HCT116 (cell line): ENCODE data around the gene RAB11A. TPM values are rescaled to one million over a fixed set of nuclear protein-coding genes. Genes with fewer than 3 reads are reported as not detected.

ENCODE experiments used
- ATAC-seq: fragments of 200-7000 bp; cut with Tn5 transposase; 2 replicates; pipeline ENCODE4 v1.9.1; 2020; ENCODE audit warnings: mild to moderate bottlenecking, moderate library complexity
- BruUV-seq: library from RNA; stranded (reverse); fragments of 400-500 nt; replicated peaks from 2 replicates; lab custom pipeline; 2021; lab: Mats Ljungman, UMichigan
- CTCF ChIA-PET: fragments of 300-600 bp; sonication (Branson Sonifier 250); formaldehyde crosslinking; loops from one replicate; lab custom pipeline; 2021; ENCODE audit warnings: antibody characterized with exemption; lab: Charles Lee
- POLR2A ChIA-PET: fragments of 300-600, 350-600 bp; sonication (Branson Sonifier 250); formaldehyde crosslinking; loops from one replicate; lab custom pipeline; 2021; ENCODE audit warnings: antibody characterized with exemption; lab: Charles Lee
- RAD21 ChIA-PET, 2 experiments: fragments of 300-600 bp; sonication (Branson Sonifier 250); formaldehyde crosslinking; loops; one replicate each; lab custom pipeline; 2023; ENCODE audit warnings: low total read pairs in 2 of 2; ENCODE audit not compliant: uncharacterized antibody in 2 of 2, unreplicated experiment in 2 of 2, low non-redundant PET in 1 of 2; lab: Charles Lee
- DNase-seq: peaks from one replicate; pipeline ENCODE4 v3.0.0-alpha.2; 2010; ENCODE audit warnings: low read depth, low spot score
- H2AFZ ChIP-seq: fragments of 200-600 bp; shearing (Covaris generic), sonication (generic); 2 replicates; pipeline ENCODE4 v1.6.1; 2017; ENCODE audit warnings: low read depth, mixed run types, mixed read lengths, antibody characterized with exemption, low read length; ENCODE audit not compliant: poor library complexity, severe bottlenecking
- H3K27ac ChIP-seq: 2 replicates; pipeline ENCODE4 v1.5.1; 2012; ENCODE audit warnings: low read depth, low read length
- H3K27me3 ChIP-seq: fragments of 200-600 bp; sonication (generic); 2 replicates; pipeline ENCODE4 v1.6.1; 2016; ENCODE audit warnings: mixed run types, low read length, mixed read lengths; ENCODE audit not compliant: insufficient read depth
- H3K36me3 ChIP-seq, 2 experiments: fragments of 200-500 bp in 1 of 2; fragments of 200-600 bp in 1 of 2; sonication (Bioruptor generic) in 1 of 2; sonication (generic) in 1 of 2; 2 replicates each; pipeline versions ENCODE4 v1.5.1 to v1.6.1; 2014 to 2016; ENCODE audit warnings: low read length in 2 of 2, inconsistent platforms in 1 of 2, mixed read lengths in 1 of 2, mixed run types in 1 of 2; ENCODE audit not compliant: insufficient read depth in 2 of 2, control insufficient read depth in 1 of 2
- H3K4me1 ChIP-seq, 2 experiments: fragments of 200-600 bp in 1 of 2; sonication (generic) in 1 of 2; 2 replicates each; pipeline versions ENCODE4 v1.5.1 to v1.6.1; 2012 to 2017; ENCODE audit warnings: low read length in 2 of 2, inconsistent platforms in 1 of 2, mild to moderate bottlenecking in 1 of 2, mixed read lengths in 1 of 2, mixed run types in 1 of 2, moderate library complexity in 1 of 2; ENCODE audit not compliant: insufficient read depth in 2 of 2, control insufficient read depth in 1 of 2
- H3K4me2 ChIP-seq: fragments of 200-600 bp; sonication (generic); 2 replicates; pipeline ENCODE4 v1.6.1; 2017; ENCODE audit warnings: mixed run types, low read length, mixed read lengths
- H3K4me3 ChIP-seq, 2 experiments: fragments of 200-600 bp in 1 of 2; sonication (generic) in 1 of 2; replicated peaks in 1 of 2; 2 replicates each; pipeline ENCODE4 v1.5.1; 2011 to 2016; ENCODE audit warnings: low read length in 2 of 2, control low read depth in 1 of 2, low read depth in 1 of 2, mild to moderate bottlenecking in 1 of 2, mixed read lengths in 1 of 2, mixed run types in 1 of 2
- H3K79me2 ChIP-seq: fragments of 200-600 bp; sonication (generic); 2 replicates; pipeline ENCODE4 v1.6.1; 2017; ENCODE audit warnings: mild to moderate bottlenecking, mixed run types, low read length, moderate library complexity, mixed read lengths; ENCODE audit not compliant: insufficient read depth
- H3K9ac ChIP-seq: fragments of 200-600 bp; sonication (generic); 2 replicates; pipeline ENCODE4 v1.6.1; 2016; ENCODE audit warnings: low read length, mixed read lengths
- H3K9me2 ChIP-seq: fragments of 200-600 bp; sonication (generic), shearing (Covaris generic); 2 replicates; pipeline ENCODE4 v1.6.1; 2017; ENCODE audit warnings: mixed run types, mild to moderate bottlenecking, moderate library complexity; ENCODE audit not compliant: insufficient read depth
- H3K9me3 ChIP-seq, 2 experiments: fragments of 200-500 bp in 1 of 2; fragments of 200-600 bp in 1 of 2; sonication (Bioruptor generic) in 1 of 2; sonication (generic) in 1 of 2; 2 replicates each; pipeline ENCODE4 v1.6.1; 2014 to 2017; ENCODE audit warnings: low read length in 2 of 2, mixed read lengths in 2 of 2, inconsistent platforms in 1 of 2, low read depth in 1 of 2, mild to moderate bottlenecking in 1 of 2, mixed run types in 1 of 2, moderate library complexity in 1 of 2; ENCODE audit not compliant: control insufficient read depth in 1 of 2, insufficient read depth in 1 of 2
- H4K20me1 ChIP-seq: fragments of 200-600 bp; sonication (generic), shearing (Covaris generic); 2 replicates; pipeline ENCODE4 v1.6.1; 2017; ENCODE audit warnings: mixed run types, mild to moderate bottlenecking, moderate library complexity; ENCODE audit not compliant: insufficient read depth
- CBX3 ChIP-seq: IDR thresholded peaks from 2 replicates; pipeline ENCODE4 v1.6.1; 2012; ENCODE audit warnings: low read depth
- CEBPB ChIP-seq: IDR thresholded peaks from 2 replicates; pipeline ENCODE4 v1.6.1; 2012; ENCODE audit warnings: low read depth
- EZH2 ChIP-seq: fragments of 200-600 bp; sonication (generic); IDR thresholded peaks from 2 replicates; pipeline ENCODE4 v1.6.1; 2017; ENCODE audit warnings: antibody characterized with exemption, mixed run types
- EZH2phosphoT487 ChIP-seq: fragments of 200-600 bp; IDR thresholded peaks from 2 replicates; pipeline ENCODE4 v1.6.1; 2018; ENCODE audit warnings: antibody characterized with exemption, borderline replicate concordance
- POLR2A ChIP-seq: IDR thresholded peaks from 2 replicates; pipeline ENCODE4 v1.7.0; 2011; ENCODE audit warnings: borderline replicate concordance; ENCODE audit not compliant: insufficient read depth, insufficient read length; ENCODE audit errors: extremely low read depth
- POLR2AphosphoS5 ChIP-seq: IDR thresholded peaks from 2 replicates; pipeline ENCODE4 v1.6.1; 2011; ENCODE audit warnings: mild to moderate bottlenecking, low read depth, low read length, moderate library complexity
- RAD21 ChIP-seq: IDR thresholded peaks from 2 replicates; pipeline ENCODE4 v1.6.1; 2012; ENCODE audit warnings: low read depth, mild to moderate bottlenecking
- SIN3A ChIP-seq: IDR thresholded peaks from 2 replicates; pipeline ENCODE4 v1.6.1; 2012; ENCODE audit warnings: low read depth
- SP1 ChIP-seq: IDR thresholded peaks from 2 replicates; pipeline ENCODE4 v1.6.1; 2012; ENCODE audit warnings: low read depth
- SRF ChIP-seq: IDR thresholded peaks from 2 replicates; pipeline ENCODE4 v1.6.1; 2012; ENCODE audit warnings: low read depth
- YY1 ChIP-seq: IDR thresholded peaks from 2 replicates; pipeline ENCODE4 v1.6.1; 2011; ENCODE audit warnings: low read length, low read depth, moderate library complexity, mild to moderate bottlenecking; ENCODE audit not compliant: insufficient replicate concordance; ENCODE audit errors: extremely low read depth
- intact Hi-C: fragments of 100-400 bp; cut with micrococcal nuclease; formaldehyde crosslinking; loops from 2 replicates; pipeline ENCODE4 v1.10.0; 2022
- total RNA-seq: library from RNA; stranded (reverse); gene quantifications from one replicate; pipeline ENCODE4 v1.2.1, GENCODE V29; 2021; ENCODE audit not compliant: unreplicated experiment
- TF ChIP-seq, protein P1 (sequence below): IDR thresholded peaks from 2 replicates; pipeline ENCODE4 v1.6.1; 2012
- TF ChIP-seq, protein P2 (sequence below), 3 experiments: fragments of 200-600 bp in 1 of 3; sonication (generic) in 1 of 3; IDR thresholded peaks in 2 of 3; conservative IDR thresholded peaks in 1 of 3; 2 replicates each; pipeline ENCODE4 v1.5.1; 2012 to 2017; ENCODE audit warnings: low read depth in 2 of 3, low read length in 2 of 3, antibody characterized with exemption in 1 of 3, borderline replicate concordance in 1 of 3, control low read depth in 1 of 3, mild to moderate bottlenecking in 1 of 3, mixed read lengths in 1 of 3, mixed run types in 1 of 3, moderate library complexity in 1 of 3; ENCODE audit not compliant: insufficient read depth in 1 of 3

Gene RAB11A
- total RNA-seq, 1 experiment from 2014 or later, result 234 TPM

DNA sequence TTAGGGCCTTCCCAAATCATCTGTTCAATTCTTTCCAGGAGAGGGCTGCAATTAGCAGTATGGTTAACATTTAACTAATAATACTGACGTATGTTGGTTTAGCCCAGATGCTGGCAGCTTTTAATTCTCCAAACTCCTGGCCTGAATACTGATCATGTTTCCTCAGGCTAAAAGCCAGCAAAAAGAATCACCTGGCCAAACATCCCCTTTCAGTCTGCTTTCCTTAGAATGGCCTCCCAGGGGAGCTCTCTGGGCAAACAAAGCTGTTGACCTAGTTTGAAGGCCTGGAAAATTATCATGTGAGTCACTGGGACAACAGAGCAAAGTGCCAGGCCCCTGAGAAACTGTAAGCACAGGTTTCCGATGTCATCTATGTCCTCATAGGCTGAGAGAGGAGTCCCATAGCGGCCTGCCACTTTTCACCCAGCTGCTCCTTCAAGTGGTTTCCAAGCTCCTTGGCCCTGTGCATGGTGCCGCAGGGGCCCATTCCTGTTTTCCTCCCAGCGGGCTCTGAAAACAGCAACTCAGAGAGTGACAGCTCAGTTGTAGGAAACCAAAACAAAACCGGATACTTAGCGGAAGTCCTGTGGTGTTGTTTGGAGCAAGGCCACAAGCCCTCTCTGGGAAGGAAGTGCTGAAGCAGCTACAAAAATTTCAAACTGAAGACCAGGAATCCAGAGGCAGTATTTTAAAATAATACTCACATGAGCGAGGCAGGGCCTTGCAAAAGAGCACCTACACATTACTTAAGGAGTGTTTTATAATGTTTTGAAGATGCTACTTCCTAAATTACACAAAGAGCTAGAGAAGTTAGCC lies 36.5 kb upstream of the RAB11A start (continued):
- TF ChIP-seq, protein P1, sequence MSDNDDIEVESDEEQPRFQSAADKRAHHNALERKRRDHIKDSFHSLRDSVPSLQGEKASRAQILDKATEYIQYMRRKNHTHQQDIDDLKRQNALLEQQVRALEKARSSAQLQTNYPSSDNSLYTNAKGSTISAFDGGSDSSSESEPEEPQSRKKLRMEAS, result no peak
- TF ChIP-seq EZH2phosphoT487 (no peak), RAD21 (peak; percentile 41), SRF (peak; percentile 14; the same call in 1 of the 2 replicates), YY1 (peak; percentile 24), CBX3 (peak; percentile 66)

DNA sequence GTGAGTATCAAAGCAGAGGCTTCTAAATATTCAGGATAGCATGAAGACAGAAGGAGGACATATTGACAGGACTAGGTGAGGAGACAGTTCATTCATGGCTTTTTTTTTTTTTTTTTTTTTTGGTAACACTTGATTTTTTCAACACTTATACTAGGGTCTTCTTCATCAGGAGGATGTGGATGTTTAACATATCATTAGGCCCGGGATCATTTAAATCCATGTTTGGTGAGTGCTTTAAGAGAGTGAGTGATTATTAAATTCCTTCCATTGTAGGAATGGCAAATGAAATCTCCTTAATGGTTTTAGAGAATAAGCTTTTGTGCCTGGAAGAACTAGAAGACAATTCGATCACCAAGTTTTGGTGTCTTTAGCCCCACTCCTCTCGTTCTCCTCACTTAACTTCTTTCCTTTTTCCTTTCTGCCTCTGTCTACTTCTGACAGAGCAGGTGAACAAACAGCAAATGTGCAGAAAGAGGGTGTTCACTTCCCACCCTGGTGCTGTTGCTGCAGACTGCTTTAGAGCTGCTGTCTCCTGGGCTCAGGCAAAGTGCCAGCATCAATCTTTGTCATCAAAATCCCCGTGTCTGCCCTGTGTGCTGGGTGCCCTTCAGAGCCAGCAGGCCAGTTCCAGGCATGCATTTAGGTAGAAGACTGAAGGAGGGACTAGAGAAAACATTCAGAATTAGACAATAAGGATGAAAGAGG lies 35.6 kb upstream of the RAB11A start:
- BruUV-seq, result no TSS peak
- RAD21 ChIA-PET, result interaction anchor here in 1 of 2 experiments (1.4 kb wide), 1 partner anchor 23 kb away, joined by 3 read pairs; no protein-coding TSS in a partner anchor
- intact Hi-C loops, result loop anchor here (10.0 kb wide), 1 partner anchor 519 kb away; no protein-coding TSS in a partner anchor
- Histone ChIP-seq H2AFZ (peak overlapping the region; percentile 59), H3K79me2 (no peaks in the 10 kb centered on the region), H3K9ac (peak overlapping the region; percentile 17; the same call in 1 of the 2 replicates), H4K20me1 (no peaks in the 10 kb centered on the region), H3K27me3 (no peaks in the 10 kb centered on the region), H3K9me3 (no peaks in the 10 kb centered on the region), H3K27ac (peak overlapping the region; percentile 60), H3K9me2 (no peaks in the 10 kb centered on the region), H3K4me3 (no peak overlapping the region), H3K4me2 (peak overlapping the region; percentile 54; the same call in 1 of the 2 replicates), H3K4me1 (peaks cover 26 to 27% of the 10 kb centered on the region in 2 experiments), H3K36me3 (no peaks in the 10 kb centered on the region)
- ATAC-seq (no peak), DNase-seq (no peak)
- TF ChIP-seq POLR2A (no peak), SP1 (no peak), EZH2phosphoT487 (no peak), POLR2AphosphoS5 (no peak), SIN3A (no peak), EZH2 (no peak), YY1 (no peak), CBX3 (no peak), SRF (no peak), CEBPB (no peak)
- TF ChIP-seq, protein P1, result no peak
- TF ChIP-seq, protein P2, sequence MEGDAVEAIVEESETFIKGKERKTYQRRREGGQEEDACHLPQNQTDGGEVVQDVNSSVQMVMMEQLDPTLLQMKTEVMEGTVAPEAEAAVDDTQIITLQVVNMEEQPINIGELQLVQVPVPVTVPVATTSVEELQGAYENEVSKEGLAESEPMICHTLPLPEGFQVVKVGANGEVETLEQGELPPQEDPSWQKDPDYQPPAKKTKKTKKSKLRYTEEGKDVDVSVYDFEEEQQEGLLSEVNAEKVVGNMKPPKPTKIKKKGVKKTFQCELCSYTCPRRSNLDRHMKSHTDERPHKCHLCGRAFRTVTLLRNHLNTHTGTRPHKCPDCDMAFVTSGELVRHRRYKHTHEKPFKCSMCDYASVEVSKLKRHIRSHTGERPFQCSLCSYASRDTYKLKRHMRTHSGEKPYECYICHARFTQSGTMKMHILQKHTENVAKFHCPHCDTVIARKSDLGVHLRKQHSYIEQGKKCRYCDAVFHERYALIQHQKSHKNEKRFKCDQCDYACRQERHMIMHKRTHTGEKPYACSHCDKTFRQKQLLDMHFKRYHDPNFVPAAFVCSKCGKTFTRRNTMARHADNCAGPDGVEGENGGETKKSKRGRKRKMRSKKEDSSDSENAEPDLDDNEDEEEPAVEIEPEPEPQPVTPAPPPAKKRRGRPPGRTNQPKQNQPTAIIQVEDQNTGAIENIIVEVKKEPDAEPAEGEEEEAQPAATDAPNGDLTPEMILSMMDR (IDR thresholded peaks at IDR 0.05 in 2 of 3, conservative IDR thresholded peaks at IDR 0.05 in 1 of 3; ENCODE audit: borderline replicate concordance in 1 of 3, insufficient read depth in 1 of 3, low read depth in 2 of 3, low read length in 2 of 3), result no peak
- POLR2A ChIA-PET, result interaction anchor here (1.2 to 1.5 kb wide), 4 partner anchors 9 to 222 kb away, joined by 3 to 7 read pairs (median 3); partner anchors contain the start of gene INTS14
- CTCF ChIA-PET, result interaction anchor here (0.7 to 3.0 kb wide), 8 partner anchors 9 to 196 kb away, joined by 3 to 18 read pairs (median 4); partner anchors contain the start of gene RAB11A
